Ovary (tissue), 3 donors: ENCODE data around the gene EMID1.

Experiments used
- POLR2A ChIP-seq: fragments of 450-650 bp; IDR thresholded peaks from one replicate; pipeline ENCODE4 v1.6.1; 2017; ENCODE audit warnings: antibody characterized with exemption, mild to moderate bottlenecking, moderate library complexity
- TF ChIP-seq, protein P1 (sequence below), 3 donors: fragments of 450-650 bp in 2 of 3; fragments of 200-600 bp in 1 of 3; IDR thresholded peaks; one replicate each; pipeline versions ENCODE4 v1.5.1 to v1.8.0; 2016 to 2022; ENCODE audit warnings: antibody characterized with exemption in 3 of 3, mild to moderate bottlenecking in 1 of 3
- donor health status: DM: no; HTN: no; CAD: no.

DNA sequence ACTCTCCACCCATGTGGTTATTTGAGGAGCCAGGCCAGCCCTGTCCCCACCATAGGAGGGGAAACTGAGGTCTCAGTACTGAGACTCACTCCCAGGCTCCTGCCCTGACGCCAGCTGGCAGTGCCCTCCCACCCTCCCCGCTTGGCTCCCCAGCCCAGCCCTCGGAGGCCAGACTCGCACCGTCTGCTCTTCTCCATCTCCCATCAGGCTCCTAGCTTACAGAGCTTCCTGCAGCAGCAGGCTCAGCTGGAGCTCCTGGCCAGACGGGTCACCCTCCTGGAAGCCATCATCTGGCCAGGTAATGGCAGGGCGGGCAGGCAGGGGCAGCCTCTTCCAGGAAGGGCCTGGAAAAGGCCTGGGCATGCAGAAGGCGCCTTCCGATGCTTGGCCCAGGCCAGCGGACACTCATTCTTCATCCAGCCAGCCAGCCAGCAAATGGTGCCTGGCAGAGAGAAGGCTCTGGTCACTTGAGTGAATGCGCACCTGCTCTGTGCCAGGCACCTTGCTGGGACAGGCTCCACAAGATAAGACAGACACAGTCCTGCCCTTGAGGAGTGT, 49.4 kb downstream of the EMID1 start:
- TF ChIP-seq, protein P1, sequence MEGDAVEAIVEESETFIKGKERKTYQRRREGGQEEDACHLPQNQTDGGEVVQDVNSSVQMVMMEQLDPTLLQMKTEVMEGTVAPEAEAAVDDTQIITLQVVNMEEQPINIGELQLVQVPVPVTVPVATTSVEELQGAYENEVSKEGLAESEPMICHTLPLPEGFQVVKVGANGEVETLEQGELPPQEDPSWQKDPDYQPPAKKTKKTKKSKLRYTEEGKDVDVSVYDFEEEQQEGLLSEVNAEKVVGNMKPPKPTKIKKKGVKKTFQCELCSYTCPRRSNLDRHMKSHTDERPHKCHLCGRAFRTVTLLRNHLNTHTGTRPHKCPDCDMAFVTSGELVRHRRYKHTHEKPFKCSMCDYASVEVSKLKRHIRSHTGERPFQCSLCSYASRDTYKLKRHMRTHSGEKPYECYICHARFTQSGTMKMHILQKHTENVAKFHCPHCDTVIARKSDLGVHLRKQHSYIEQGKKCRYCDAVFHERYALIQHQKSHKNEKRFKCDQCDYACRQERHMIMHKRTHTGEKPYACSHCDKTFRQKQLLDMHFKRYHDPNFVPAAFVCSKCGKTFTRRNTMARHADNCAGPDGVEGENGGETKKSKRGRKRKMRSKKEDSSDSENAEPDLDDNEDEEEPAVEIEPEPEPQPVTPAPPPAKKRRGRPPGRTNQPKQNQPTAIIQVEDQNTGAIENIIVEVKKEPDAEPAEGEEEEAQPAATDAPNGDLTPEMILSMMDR (IDR thresholded peaks at IDR 0.05): no peak
- no peak for TF ChIP-seq POLR2A
